Endothelial cell (in vitro differentiated cells): ENCODE measurements around the gene HS3ST4. TPM values are rescaled to one million over a fixed set of nuclear protein-coding genes. Genes with fewer than 3 reads are reported as not detected.
"Not testable (repeated sequence)": the region's sequence is repeated elsewhere in the genome, so short reads cannot be mapped to it uniquely, and the experiment has no call there.

Source experiments
- DNase-seq: peaks from one replicate; pipeline ENCODE4 v3.0.0; 2021; ENCODE audit warnings: low spot score
- H3K27ac Mint-ChIP-seq: one replicate; pipeline ENCODE4 v1.8.0; 2021; ENCODE audit warnings: mixed read lengths, inconsistent platforms; ENCODE audit not compliant: unreplicated experiment
- H3K27me3 Mint-ChIP-seq: one replicate; pipeline ENCODE4 v1.8.0; 2021; ENCODE audit warnings: mild to moderate bottlenecking, moderate library complexity, mixed read lengths, inconsistent platforms; ENCODE audit not compliant: unreplicated experiment
- H3K36me3 Mint-ChIP-seq: one replicate; pipeline ENCODE4 v1.8.0; 2021; ENCODE audit warnings: mild to moderate bottlenecking, low read depth, mixed read lengths, inconsistent platforms; ENCODE audit not compliant: unreplicated experiment
- H3K4me1 Mint-ChIP-seq: one replicate; pipeline ENCODE4 v1.8.0; 2021; ENCODE audit warnings: mild to moderate bottlenecking, mixed read lengths, inconsistent platforms; ENCODE audit not compliant: unreplicated experiment
- H3K4me3 Mint-ChIP-seq: one replicate; pipeline ENCODE4 v1.8.0; 2021; ENCODE audit warnings: mild to moderate bottlenecking, mixed read lengths, inconsistent platforms; ENCODE audit not compliant: unreplicated experiment
- H3K9me3 Mint-ChIP-seq: one replicate; pipeline ENCODE4 v1.8.0; 2021; ENCODE audit warnings: mixed read lengths, inconsistent platforms; ENCODE audit not compliant: unreplicated experiment
- CTCF ChIP-seq: fragments of 200-600 bp; sonication (generic); IDR thresholded peaks from one replicate; pipeline ENCODE4 v1.5.0; 2021; ENCODE audit warnings: antibody characterized with exemption; ENCODE audit not compliant: unreplicated experiment
- total RNA-seq: library from RNA; stranded (reverse); fragmentation: NEBNext Ultra II Directional; extraction: Animal tissue kit (Norgen Biotek cat#: 25700); gene quantifications from one replicate; pipeline ENCODE4 v1.2.1, GENCODE V29; 2021; ENCODE audit not compliant: unreplicated experiment

Gene HS3ST4
- total RNA-seq, 1 donor from 2014 or later, result 4.8 TPM

DNA sequence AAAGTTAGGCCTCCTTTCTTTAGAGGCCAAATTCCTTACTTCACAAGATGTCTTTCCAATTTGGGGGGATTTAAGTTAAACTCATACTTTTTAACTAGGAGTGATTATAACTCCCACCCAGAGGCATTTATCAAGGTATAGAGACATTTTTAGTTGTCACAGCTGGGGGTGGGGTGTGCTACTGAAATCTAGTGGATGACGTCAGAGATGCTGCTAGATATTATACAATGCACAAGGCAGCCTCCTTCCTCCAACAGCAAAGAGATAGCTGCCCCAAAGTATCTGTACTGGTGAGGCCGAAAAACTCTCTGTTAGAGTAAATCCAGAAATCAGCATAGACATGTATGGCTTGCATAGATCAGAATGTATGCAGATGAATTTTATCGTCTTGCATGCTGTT, 324.0 kb downstream of the HS3ST4 start:
- Mint-ChIP-seq H3K36me3 (peaks cover 4% of the 10 kb centered on the region), H3K9me3 (peaks cover 15% of the 10 kb centered on the region), H3K4me1 (peaks cover 4% of the 10 kb centered on the region), H3K27me3 (peaks cover 2% of the 10 kb centered on the region), H3K4me3 (no peak overlapping the region), H3K27ac (no peak overlapping the region)
- DNase-seq, result no peak
- no peak for TF ChIP-seq CTCF

- TF ChIP-seq CTCF, result no peak
- Mint-ChIP-seq H3K36me3 (peaks cover 4% of the 10 kb centered on the region), H3K9me3 (peaks cover 11% of the 10 kb centered on the region), H3K4me3 (no peak overlapping the region), H3K27ac (no peak overlapping the region), H3K4me1 (no peaks in the 10 kb centered on the region), H3K27me3 (peaks cover 2% of the 10 kb centered on the region)
- no peak for DNase-seq
Measured at GRCh38 chr16:26016989-26017388, 325.2 kb downstream of the HS3ST4 start.

- peaks cover 8% of the 10 kb centered on the region for H3K9me3 Mint-ChIP-seq
- H3K27me3 Mint-ChIP-seq, result peaks cover 2% of the 10 kb centered on the region
- no peak for DNase-seq
- H3K36me3 Mint-ChIP-seq, result peaks cover 4% of the 10 kb centered on the region
- TF ChIP-seq CTCF, result no peak
- H3K4me3 Mint-ChIP-seq, result no peak overlapping the region
- H3K4me1 Mint-ChIP-seq, result no peaks in the 10 kb centered on the region
- no peak overlapping the region for H3K27ac Mint-ChIP-seq
Measured at GRCh38 chr16:26019381-26020242, 327.9 kb downstream of the HS3ST4 start.

DNA sequence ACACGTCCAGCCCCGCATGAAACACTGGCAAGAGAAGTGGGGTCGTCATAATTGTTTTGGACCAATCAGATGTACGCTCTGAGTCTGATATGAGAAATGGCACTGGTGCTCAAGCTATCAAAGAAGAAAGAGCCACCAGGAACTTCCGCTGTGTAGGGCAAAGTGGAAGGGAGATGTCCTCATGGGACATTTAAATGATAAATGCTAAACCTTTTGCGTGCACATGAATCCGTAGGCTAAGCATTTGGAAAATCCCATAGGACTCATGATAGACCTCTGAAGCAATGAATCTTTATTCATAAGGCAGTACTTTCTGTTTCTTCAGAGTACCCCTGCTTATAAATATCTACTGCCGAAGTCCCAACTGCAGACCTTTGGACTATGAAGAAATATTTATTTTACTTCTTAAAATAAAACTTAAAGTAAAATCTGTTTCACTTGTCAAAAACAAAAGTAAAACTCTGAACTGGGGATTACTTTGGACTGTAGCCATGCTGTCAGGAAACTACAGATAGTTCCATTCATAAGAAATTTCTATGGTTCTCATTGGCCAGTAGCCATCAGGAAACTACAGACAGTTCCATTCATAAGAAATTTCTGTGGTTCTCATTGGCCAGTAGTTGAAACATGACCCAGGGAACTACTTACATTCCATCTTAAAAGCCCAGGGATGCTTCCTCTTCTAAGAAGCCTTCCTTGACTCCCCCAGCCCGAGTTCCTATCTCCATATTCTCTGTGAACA, 335.1 kb downstream of the HS3ST4 start:
- Mint-ChIP-seq H3K27ac (no peak overlapping the region), H3K9me3 (no peaks in the 10 kb centered on the region), H3K36me3 (no peaks in the 10 kb centered on the region), H3K4me1 (no peaks in the 10 kb centered on the region), H3K27me3 (no peaks in the 10 kb centered on the region), H3K4me3 (no peak overlapping the region)
- no peak for TF ChIP-seq CTCF
- DNase-seq, result no peak

DNA sequence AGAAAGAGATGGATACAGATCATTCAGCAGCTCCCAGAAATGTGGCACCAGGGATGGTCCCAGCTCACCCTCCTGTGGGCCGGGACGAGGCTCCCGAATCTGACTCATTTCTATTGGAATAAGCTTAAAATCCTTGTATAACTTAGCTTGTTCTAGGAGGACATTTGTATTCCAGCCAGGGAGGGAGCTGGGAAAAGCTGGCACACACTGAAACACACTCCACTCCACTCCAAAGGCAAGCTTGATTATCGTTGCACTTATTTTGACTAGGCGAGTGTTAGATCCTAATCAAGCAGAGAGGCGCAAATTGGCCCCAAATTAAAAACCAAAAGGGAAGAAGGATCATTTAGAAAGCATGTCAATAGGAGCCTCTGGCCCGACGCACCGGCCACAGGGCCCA, 339.5 kb downstream of the HS3ST4 start:
- Mint-ChIP-seq H3K9me3 (no peaks in the 10 kb centered on the region), H3K27me3 (no peaks in the 10 kb centered on the region), H3K4me1 (no peaks in the 10 kb centered on the region), H3K36me3 (no peaks in the 10 kb centered on the region), H3K4me3 (no peak overlapping the region), H3K27ac (no peak overlapping the region)
- no peak for TF ChIP-seq CTCF
- DNase-seq, result no peak

GRCh38 chr16:26032661-26033060, 340.9 kb downstream of the HS3ST4 start:
- H3K36me3 Mint-ChIP-seq, H3K27me3 Mint-ChIP-seq, H3K27ac Mint-ChIP-seq, H3K4me1 Mint-ChIP-seq, DNase-seq, H3K4me3 Mint-ChIP-seq, H3K9me3 Mint-ChIP-seq: not testable (repeated sequence)
